GM21447 (cell line): ENCODE data around the gene DIAPH1.

ENCODE experiments used
- ATAC-seq: cut with Tn5 transposase; IDR thresholded peaks from one replicate; pipeline ENCODE4 v1.9.1; 2021; ENCODE audit not compliant: unreplicated experiment

Gene DIAPH1

GRCh38 chr5:141565826-141566570 is 52.8 kb downstream of the DIAPH1 start:
- no peak for ATAC-seq

- ATAC-seq = peak; percentile 95
Measured at GRCh38 chr5:141564216-141564692, 54.5 kb downstream of the DIAPH1 start.

- no peak for ATAC-seq
Measured at GRCh38 chr5:141560725-141561483, 57.9 kb downstream of the DIAPH1 start.

GRCh38 chr5:141560151-141560550 is 58.6 kb downstream of the DIAPH1 start:
- no peak for ATAC-seq

GRCh38 chr5:141559461-141559860 is 59.3 kb downstream of the DIAPH1 start:
- ATAC-seq = no peak

- no peak for ATAC-seq
Measured at GRCh38 chr5:141558150-141558549, 60.6 kb downstream of the DIAPH1 start.

- ATAC-seq = peak; percentile 59
Measured at GRCh38 chr5:141557681-141558136, 61.1 kb downstream of the DIAPH1 start.

- no peak for ATAC-seq
Measured at GRCh38 chr5:141547921-141548320, 70.9 kb downstream of the DIAPH1 start.

- no peak for ATAC-seq
Measured at GRCh38 chr5:141547488-141547887, 71.3 kb downstream of the DIAPH1 start.

GRCh38 chr5:141543053-141543452 is 75.7 kb downstream of the DIAPH1 start:
- ATAC-seq = no peak

GRCh38 chr5:141534492-141535213 is 84.1 kb downstream of the DIAPH1 start:
- ATAC-seq = no peak

GRCh38 chr5:141533897-141534296 is 84.9 kb downstream of the DIAPH1 start:
- ATAC-seq = no peak

GRCh38 chr5:141532726-141533125 is 86.1 kb downstream of the DIAPH1 start:
- ATAC-seq = no peak

- ATAC-seq = peak; percentile 47
Measured at GRCh38 chr5:141529873-141530272, 88.9 kb downstream of the DIAPH1 start.

GRCh38 chr5:141529002-141529401 is 89.8 kb downstream of the DIAPH1 start:
- ATAC-seq = peak; percentile 45

- no peak for ATAC-seq
Measured at GRCh38 chr5:141528291-141528984, 90.4 kb downstream of the DIAPH1 start.

- no peak for ATAC-seq
Measured at GRCh38 chr5:141527426-141527825, 91.4 kb downstream of the DIAPH1 start.

GRCh38 chr5:141525653-141526052 is 93.1 kb downstream of the DIAPH1 start:
- ATAC-seq = no peak

GRCh38 chr5:141524604-141525597 is 93.9 kb downstream of the DIAPH1 start:
- peak; percentile 77 for ATAC-seq

GRCh38 chr5:141523991-141524390 is 94.8 kb downstream of the DIAPH1 start:
- ATAC-seq = no peak
